Measurements from ENCODE around the gene LRRC61.

The LRRC61 gene

GRCh38 chr7:150332852-150333635 lies 9.9 kb downstream of the LRRC61 start:
- no peak for DNase-seq

- no peak for DNase-seq
These were observed 10.5 kb downstream of the LRRC61 start for GRCh38 chr7:150333659-150334058.

GRCh38 chr7:150334108-150334507 lies 11.0 kb downstream of the LRRC61 start:
- no peak for DNase-seq

GRCh38 chr7:150335108-150335773 lies 12.1 kb downstream of the LRRC61 start:
- no peak for DNase-seq

- no peak for DNase-seq
These were observed 12.6 kb downstream of the LRRC61 start for GRCh38 chr7:150335774-150336112.

GRCh38 chr7:150336746-150337145 lies 13.6 kb downstream of the LRRC61 start:
- DNase-seq = no peak

GRCh38 chr7:150337179-150337578 lies 14.0 kb downstream of the LRRC61 start:
- DNase-seq = no peak

- no peak for DNase-seq
These were observed 14.5 kb downstream of the LRRC61 start for GRCh38 chr7:150337659-150338081.

- no peak for DNase-seq
These were observed 15.1 kb downstream of the LRRC61 start for GRCh38 chr7:150338166-150338829.

- no peak for DNase-seq
These were observed 16.3 kb downstream of the LRRC61 start for GRCh38 chr7:150339409-150339809.

- no peak for DNase-seq
These were observed 17.0 kb downstream of the LRRC61 start for GRCh38 chr7:150340024-150340749.

- no peak for DNase-seq
These were observed 17.7 kb downstream of the LRRC61 start for GRCh38 chr7:150340875-150341262.

- DNase-seq = no peak
These were observed 18.3 kb downstream of the LRRC61 start, which contains the start of gene RARRES2 for GRCh38 chr7:150341263-150342120. TSS of gene RARRES2 (minus strand) at chr7:150341629. CDS start at chr7:150340609, 1,020 bp downstream.

- DNase-seq = no peak
These were observed 18.9 kb downstream of the LRRC61 start for GRCh38 chr7:150342121-150342408.

- DNase-seq = no peak
These were observed 20.1 kb downstream of the LRRC61 start for GRCh38 chr7:150343225-150343624.

- no peak for DNase-seq
These were observed 21.1 kb downstream of the LRRC61 start for GRCh38 chr7:150344299-150344698.

GRCh38 chr7:150345012-150345411 lies 21.9 kb downstream of the LRRC61 start:
- no peak for DNase-seq

GRCh38 chr7:150346922-150347321 lies 23.8 kb downstream of the LRRC61 start:
- no peak for DNase-seq

GRCh38 chr7:150351587-150352194 lies 28.5 kb downstream of the LRRC61 start:
- DNase-seq = no peak

GRCh38 chr7:150355666-150356059 lies 32.5 kb downstream of the LRRC61 start:
- no peak for DNase-seq

- DNase-seq = no peak
These were observed 33.2 kb downstream of the LRRC61 start for GRCh38 chr7:150356265-150356897.

Measured in cerebellar nuclear complex (tissue), 1 donor.